ENCODE data around the gene RCOR2.

GRCh38 chr11:63920126-63920938, 3.4 kb upstream of the RCOR2 start:
- no peak for TF ChIP-seq CTCF (IDR thresholded peaks at IDR 0.05; ENCODE audit: borderline replicate concordance, extremely low read depth, low read length, poor library complexity, severe bottlenecking)
- no peak for TF ChIP-seq EZH2 (IDR thresholded peaks at IDR 0.05; ENCODE audit: borderline replicate concordance, low read depth, low read length, severe bottlenecking)

Data from DND-41 (cell line).